Stomach (tissue), 9 donors: ENCODE results near the gene TRPM3. TPM values are rescaled to one million over a fixed set of nuclear protein-coding genes. Genes with fewer than 3 reads are reported as not detected.

Source experiments
- DNase-seq, 2 donors: peaks; one replicate each; pipeline versions ENCODE4 v3.0.0 to v3.0.0-alpha.2; 2013 to 2019
- H3K27ac ChIP-seq, 5 donors: fragments of 200-600 bp in 4 of 5; sonication (generic) in 4 of 5; one replicate each; pipeline ENCODE4 v1.5.1; 2013 to 2019; ENCODE audit warnings: mild to moderate bottlenecking in 1 of 5, moderate library complexity in 1 of 5
- H3K27me3 ChIP-seq, 3 donors: fragments of 200-600 bp; sonication (generic); one replicate each; pipeline ENCODE4 v1.5.1; 2017 to 2019; ENCODE audit warnings: mixed run types in 1 of 3
- H3K36me3 ChIP-seq, 4 donors: fragments of 200-600 bp; sonication (generic); 1 replicate in 3 of 4; 2 replicates in 1 of 4; pipeline ENCODE4 v1.5.1; 2016 to 2019
- H3K4me1 ChIP-seq, 4 donors: fragments of 200-600 bp; sonication (generic); one replicate each; pipeline ENCODE4 v1.5.1; 2016 to 2019
- H3K4me3 ChIP-seq, 4 donors: fragments of 200-600 bp; sonication (generic) in 3 of 4; one replicate each; pipeline ENCODE4 v1.5.1; 2016 to 2019; ENCODE audit warnings: mild to moderate bottlenecking in 1 of 4
- H3K9me3 ChIP-seq, 4 donors: fragments of 200-600 bp; sonication (generic); one replicate each; pipeline ENCODE4 v1.5.1; 2016 to 2019
- CTCF ChIP-seq, 7 experiments: fragments of 450-650 bp in 4 of 7; fragments of 200-600 bp in 3 of 7; sonication (generic) in 3 of 7; IDR thresholded peaks; one replicate each; pipeline ENCODE4 v1.5.1; 2016 to 2019; ENCODE audit warnings: antibody characterized with exemption in 7 of 7, control low read depth in 2 of 7, mild to moderate bottlenecking in 1 of 7
- EP300 ChIP-seq: sonication (generic); formaldehyde crosslinking; IDR thresholded peaks from one replicate; pipeline ENCODE4 v1.6.1; 2017; ENCODE audit warnings: antibody characterized with exemption
- POLR2A ChIP-seq, 4 donors: fragments of 450-650 bp; IDR thresholded peaks; one replicate each; pipeline ENCODE4 v1.6.1; 2016; ENCODE audit warnings: antibody characterized with exemption in 4 of 4, control low read depth in 2 of 4, mild to moderate bottlenecking in 1 of 4, moderate library complexity in 1 of 4
- POLR2AphosphoS5 ChIP-seq, 3 donors: sonication (generic); formaldehyde crosslinking; IDR thresholded peaks; one replicate each; pipeline ENCODE4 v1.6.1; 2016; ENCODE audit warnings: antibody characterized with exemption in 3 of 3
- WGBS, 5 donors: extraction: QIAGEN DNeasy Blood & Tissue Kit in 3 of 5; methylation state at CpG; one replicate each; pipeline versions ENCODE4 v1.1.5 to v1.1.7; 2013 to 2018; 5-methylcytosine and 5-hydroxymethylcytosine counted together
- intact Hi-C: fragments of 100-400 bp; cut with DNase I; formaldehyde crosslinking; loops from one replicate; pipeline ENCODE4 v1.15.1; 2023; ENCODE audit warnings: low total_unique reads
- polyA plus RNA-seq, 3 donors: library from polyadenylated mRNA; stranded (reverse); fragments of 200-250 nt; gene quantifications; one replicate each; pipeline ENCODE4 v1.2.3, GENCODE V29; 2013
- total RNA-seq, 5 donors: library from RNA; depleted of rRNA; stranded (reverse); fragments of >200 nt; gene quantifications; one replicate each; pipeline versions ENCODE4 v1.1.0 to v1.2.3, GENCODE V29; 2014 to 2016
- donor health status: healthy with polysubstance abuse.
- donor health status: Bipolar disorder and iron deficiency.
- donor health status: healthy.

The TRPM3 gene
- total and polyA plus RNA-seq, 8 donors, result 0.03 to 6.2 (median 1.5) TPM

GRCh38 chr9:71079451-71079850, 42.0 kb downstream of the TRPM3 start:
- no peaks in the 10 kb centered on the region for H3K36me3 ChIP-seq
- TF ChIP-seq CTCF (IDR thresholded peaks at IDR 0.05) (no peak), POLR2AphosphoS5 (IDR thresholded peaks at IDR 0.05) (peak in 1 of 3 donors; percentile 24)
- H3K27me3 ChIP-seq, result no peaks in the 10 kb centered on the region
- no peak overlapping the region for H3K4me3 ChIP-seq
- no peak overlapping the region for H3K27ac ChIP-seq
- DNase-seq, result no peak
- intact Hi-C loops, result no loop called here
- peaks cover 0 to under 1% (median 0%) of the 10 kb centered on the region in 4 donors for H3K9me3 ChIP-seq
- peaks cover 0 to 5% (median 0%) of the 10 kb centered on the region in 4 donors for H3K4me1 ChIP-seq
- 66 to 86% (median 68%) methylated on average over 2 of the region's 2 CpGs for WGBS, 5 donors

GRCh38 chr9:71076096-71076495, 45.3 kb downstream of the TRPM3 start:
- DNase-seq, result no peak
- Histone ChIP-seq H3K27ac (no peak overlapping the region), H3K4me3 (no peak overlapping the region), H3K9me3 (no peaks in the 10 kb centered on the region), H3K4me1 (peaks cover 0 to 5% (median 0%) of the 10 kb centered on the region in 4 donors), H3K36me3 (no peaks in the 10 kb centered on the region), H3K27me3 (no peaks in the 10 kb centered on the region)
- TF ChIP-seq POLR2A (IDR thresholded peaks at IDR 0.05) (no peak), EP300 (no peak), CTCF (IDR thresholded peaks at IDR 0.05) (no peak), POLR2AphosphoS5 (IDR thresholded peaks at IDR 0.05) (no peak)
- 79 to 87% (median 83%) methylated on average over 6 of the region's 6 CpGs for WGBS, 5 donors
- intact Hi-C loops, result no loop called here

GRCh38 chr9:71073494-71073893, 47.9 kb downstream of the TRPM3 start:
- no peaks in the 10 kb centered on the region for H3K36me3 ChIP-seq
- intact Hi-C loops, result no loop called here
- 92 to 96% (median 94%) methylated on average over 2 of the region's 2 CpGs for WGBS, 5 donors

GRCh38 chr9:71072587-71072986, 48.8 kb downstream of the TRPM3 start:
- no peaks in the 10 kb centered on the region for H3K36me3 ChIP-seq
- H3K27ac ChIP-seq, result no peak overlapping the region
- intact Hi-C loops, result no loop called here
- no peak for DNase-seq
- TF ChIP-seq POLR2A (IDR thresholded peaks at IDR 0.05) (no peak), POLR2AphosphoS5 (IDR thresholded peaks at IDR 0.05) (no peak), EP300 (no peak), CTCF (IDR thresholded peaks at IDR 0.05) (no peak)
- no peaks in the 10 kb centered on the region for H3K9me3 ChIP-seq
- H3K27me3 ChIP-seq, result no peaks in the 10 kb centered on the region
- H3K4me1 ChIP-seq, result no peaks in the 10 kb centered on the region
- no peak overlapping the region for H3K4me3 ChIP-seq
- 74 to 82% (median 75%) methylated on average over 5 of the region's 5 CpGs for WGBS, 5 donors

More at GRCh38 chr9:71073494-71073893, 47.9 kb downstream of the TRPM3 start:
- no peak for DNase-seq
- Histone ChIP-seq H3K9me3 (no peaks in the 10 kb centered on the region), H3K27ac (no peak overlapping the region), H3K4me1 (no peaks in the 10 kb centered on the region), H3K4me3 (no peak overlapping the region), H3K27me3 (no peaks in the 10 kb centered on the region)
- TF ChIP-seq POLR2AphosphoS5 (IDR thresholded peaks at IDR 0.05) (no peak), EP300 (no peak), CTCF (IDR thresholded peaks at IDR 0.05) (no peak), POLR2A (IDR thresholded peaks at IDR 0.05) (no peak)
